Choroid plexus epithelial cell (primary cell): Measurements from ENCODE around the gene KLHL29.

ENCODE experiments used
- DNase-seq: peaks from one replicate; pipeline ENCODE4 v3.0.0-alpha.2; 2010; ENCODE audit warnings: low read depth
- H3K4me3 ChIP-seq: 2 replicates; pipeline ENCODE4 v1.5.1; 2011; ENCODE audit warnings: low read depth, mild to moderate bottlenecking, control low read depth, low read length, moderate library complexity
- TF ChIP-seq, protein P1 (sequence below): conservative IDR thresholded peaks from 2 replicates; pipeline ENCODE4 v1.5.1; 2011; ENCODE audit warnings: low read depth, mild to moderate bottlenecking, control low read depth, inconsistent platforms, low read length, moderate library complexity

The KLHL29 gene

DNA sequence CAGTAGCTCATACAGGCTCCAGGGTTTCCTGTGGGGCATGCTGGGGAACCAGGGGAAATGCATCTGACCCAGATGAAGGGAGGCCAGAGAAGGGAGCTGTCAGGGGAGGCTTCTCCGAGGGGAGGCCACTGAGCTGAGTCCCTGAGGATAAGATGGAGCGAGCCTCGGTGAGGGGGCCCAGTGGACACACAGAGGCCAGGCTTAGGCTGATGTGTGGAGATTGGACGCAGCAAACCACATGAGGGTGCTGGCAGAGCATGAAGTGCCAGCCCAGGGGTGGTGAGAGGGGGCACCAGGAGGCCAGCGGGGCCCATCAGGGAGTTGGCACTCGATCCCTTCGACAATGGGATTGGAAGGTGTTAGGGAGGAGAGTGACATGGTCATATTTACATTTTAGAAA, 235.0 kb downstream of the KLHL29 start:
- TF ChIP-seq, protein P1, sequence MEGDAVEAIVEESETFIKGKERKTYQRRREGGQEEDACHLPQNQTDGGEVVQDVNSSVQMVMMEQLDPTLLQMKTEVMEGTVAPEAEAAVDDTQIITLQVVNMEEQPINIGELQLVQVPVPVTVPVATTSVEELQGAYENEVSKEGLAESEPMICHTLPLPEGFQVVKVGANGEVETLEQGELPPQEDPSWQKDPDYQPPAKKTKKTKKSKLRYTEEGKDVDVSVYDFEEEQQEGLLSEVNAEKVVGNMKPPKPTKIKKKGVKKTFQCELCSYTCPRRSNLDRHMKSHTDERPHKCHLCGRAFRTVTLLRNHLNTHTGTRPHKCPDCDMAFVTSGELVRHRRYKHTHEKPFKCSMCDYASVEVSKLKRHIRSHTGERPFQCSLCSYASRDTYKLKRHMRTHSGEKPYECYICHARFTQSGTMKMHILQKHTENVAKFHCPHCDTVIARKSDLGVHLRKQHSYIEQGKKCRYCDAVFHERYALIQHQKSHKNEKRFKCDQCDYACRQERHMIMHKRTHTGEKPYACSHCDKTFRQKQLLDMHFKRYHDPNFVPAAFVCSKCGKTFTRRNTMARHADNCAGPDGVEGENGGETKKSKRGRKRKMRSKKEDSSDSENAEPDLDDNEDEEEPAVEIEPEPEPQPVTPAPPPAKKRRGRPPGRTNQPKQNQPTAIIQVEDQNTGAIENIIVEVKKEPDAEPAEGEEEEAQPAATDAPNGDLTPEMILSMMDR: no peak
- DNase-seq: no peak
- no peak overlapping the region for H3K4me3 ChIP-seq

- peak; percentile 87 for DNase-seq
- H3K4me3 ChIP-seq: no peak overlapping the region
- TF ChIP-seq, protein P1: no peak
These were observed 235.9 kb downstream of the KLHL29 start for GRCh38 chr2:23620841-23621341.

- DNase-seq: no peak
- H3K4me3 ChIP-seq: no peak overlapping the region
- TF ChIP-seq, protein P1: no peak
These were observed 236.6 kb downstream of the KLHL29 start for GRCh38 chr2:23621616-23622015.

- H3K4me3 ChIP-seq: no peak overlapping the region
- no peak for DNase-seq
- TF ChIP-seq, protein P1: no peak
These were observed 237.5 kb downstream of the KLHL29 start for GRCh38 chr2:23622466-23622865.

DNA sequence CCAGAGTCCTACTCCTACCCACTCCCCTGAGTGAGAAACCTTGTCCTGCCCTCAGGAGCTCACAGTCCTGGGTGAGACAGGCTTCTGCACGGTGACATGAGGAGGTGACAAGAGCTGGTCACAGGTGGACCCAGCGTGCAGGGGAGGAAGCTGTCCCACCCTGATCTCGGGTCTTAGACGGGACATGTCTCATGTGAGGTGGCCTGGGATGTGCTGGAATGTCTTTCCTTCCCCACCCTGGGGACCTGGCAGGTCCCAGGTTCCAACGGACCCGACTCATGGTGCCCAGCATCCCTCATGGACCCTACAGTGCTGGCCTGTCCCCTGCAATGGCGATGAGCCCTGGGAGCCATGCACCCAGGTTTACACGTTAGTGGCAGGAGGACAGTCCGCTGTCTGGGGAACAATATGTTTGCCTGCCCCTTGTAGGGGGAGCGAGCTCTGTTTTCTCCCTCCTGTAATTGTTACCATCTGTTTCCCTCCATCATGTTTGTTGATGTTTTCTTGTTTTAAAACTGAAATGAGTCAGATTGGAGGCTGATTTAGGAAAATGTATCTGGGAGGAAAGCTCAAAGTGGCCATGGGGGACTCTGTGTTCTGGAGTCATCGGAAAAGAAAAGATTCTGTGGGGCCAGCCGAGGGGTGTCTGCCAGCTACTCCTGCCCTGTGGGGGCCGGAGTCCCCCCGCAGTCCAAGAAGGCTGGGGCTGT, 238.1 kb downstream of the KLHL29 start:
- TF ChIP-seq, protein P1: no peak
- DNase-seq: no peak
- no peak overlapping the region for H3K4me3 ChIP-seq

DNA sequence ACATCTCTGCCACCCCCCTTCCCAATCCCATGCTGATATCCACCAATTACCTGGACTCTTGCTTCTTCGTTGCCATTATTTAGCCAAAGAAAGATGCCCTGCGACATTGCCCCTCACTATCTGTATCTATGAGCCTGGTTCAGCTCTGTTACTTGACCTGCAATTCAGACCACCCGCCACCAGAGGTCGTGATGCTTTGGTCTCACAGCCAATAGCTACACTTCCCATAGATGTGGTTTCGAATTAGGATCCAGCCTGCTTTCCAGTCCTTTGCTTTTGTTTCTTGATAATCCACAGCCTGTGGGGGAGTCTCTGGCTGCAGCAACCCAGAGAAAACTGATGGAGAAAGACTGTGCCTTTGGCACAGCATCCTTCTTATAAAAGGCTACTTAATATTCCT, 239.4 kb downstream of the KLHL29 start:
- peak; percentile 19 for DNase-seq
- TF ChIP-seq, protein P1: peak; percentile 70
- H3K4me3 ChIP-seq: no peak overlapping the region

DNA sequence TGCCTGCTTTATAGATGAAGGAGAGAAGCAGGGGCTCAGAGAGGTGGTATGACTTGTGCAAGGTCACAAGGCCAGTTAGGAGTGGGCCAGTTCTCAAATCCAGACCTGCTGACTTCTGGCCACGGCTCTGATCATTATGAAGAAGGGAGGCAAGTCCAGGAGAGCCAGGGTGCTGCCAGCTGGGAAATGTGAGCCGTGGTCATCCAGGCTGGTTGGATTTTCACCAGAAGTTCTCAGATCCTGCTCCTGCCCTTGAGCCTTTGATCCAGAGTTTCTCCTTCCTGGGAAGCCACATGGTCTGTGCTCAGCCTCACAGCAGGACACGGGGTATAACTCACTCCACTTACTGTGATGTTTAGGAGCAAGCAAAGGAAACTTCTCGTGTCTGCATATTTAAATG, 239.9 kb downstream of the KLHL29 start:
- TF ChIP-seq, protein P1: no peak
- no peak overlapping the region for H3K4me3 ChIP-seq
- peak; percentile 4 for DNase-seq
